SK-N-MC (cell line): ENCODE measurements around the gene TNIK.

Experiments
- EZH2 ChIP-seq: fragments of 200-600 bp; sonication (generic); IDR thresholded peaks from one replicate; pipeline ENCODE4 v1.6.1; 2017; ENCODE audit warnings: antibody characterized with exemption
- POLR2AphosphoS5 ChIP-seq: IDR thresholded peaks from 2 replicates; pipeline ENCODE4 v1.6.1; 2012; ENCODE audit warnings: mild to moderate bottlenecking, low read depth, low read length, borderline replicate concordance

DNA sequence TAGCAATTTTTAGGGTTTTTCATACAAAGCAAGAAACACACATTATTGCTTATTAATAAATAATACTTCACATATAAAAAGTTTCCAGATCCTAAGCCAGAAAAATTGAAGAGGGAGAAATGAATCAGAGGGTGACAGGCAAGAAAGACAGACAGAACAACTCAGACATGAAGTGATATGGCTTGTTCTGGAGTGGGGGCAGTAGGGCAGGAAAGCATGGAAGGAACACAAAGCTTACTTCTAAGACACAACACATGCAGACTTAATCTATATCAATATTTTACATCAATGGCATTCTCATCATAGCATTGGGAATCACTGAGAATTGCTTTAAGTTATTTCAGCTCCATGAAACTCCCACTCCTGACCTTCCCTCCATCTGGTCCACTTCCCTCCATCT, 24.4 kb downstream of the TNIK start:
- no peak for TF ChIP-seq POLR2AphosphoS5
- no peak for TF ChIP-seq EZH2
